B cell (primary cell): ENCODE measurements around the gene COBL. TPM values are rescaled to one million over a fixed set of nuclear protein-coding genes. Genes with fewer than 3 reads are reported as not detected.

Experiments used
- ATAC-seq: fragments of 200-7000 bp; cut with Tn5 transposase; one replicate; pipeline ENCODE4 v1.10.0; 2021; ENCODE audit warnings: low read depth, mild to moderate bottlenecking, moderate number of reproducible peaks, moderate library complexity
- CTCF ChIA-PET: fragments of 350-600 bp; sonication (Branson Sonifier 250); formaldehyde crosslinking; loops from one replicate; lab custom pipeline; 2021; ENCODE audit warnings: antibody characterized with exemption, inconsistent platforms; lab: Charles Lee
- POLR2A ChIA-PET: fragments of 350-600 bp; sonication (Branson Sonifier 250); formaldehyde crosslinking; loops from one replicate; lab custom pipeline; 2021; ENCODE audit warnings: antibody characterized with exemption; lab: Charles Lee
- DNase-seq: peaks from one replicate; pipeline ENCODE4 v3.0.0; 2013
- H2AFZ ChIP-seq: 2 replicates; pipeline ENCODE4 v1.6.1; 2012; ENCODE audit warnings: mild to moderate bottlenecking, low read depth, low read length; ENCODE audit not compliant: insufficient read depth, poor library complexity, severe bottlenecking
- H3K27ac ChIP-seq, 2 donors: 1 replicate in 1 of 2; 2 replicates in 1 of 2; pipeline ENCODE4 v1.5.1; 2012 to 2013; ENCODE audit warnings: low read length in 2 of 2, mild to moderate bottlenecking in 2 of 2, moderate library complexity in 1 of 2
- H3K27me3 ChIP-seq, 4 experiments: fragments of 200-600 bp in 1 of 4; sonication (generic) in 1 of 4; replicated peaks in 1 of 4; 1 replicate in 2 of 4; 2 replicates in 2 of 4; pipeline versions ENCODE4 v1.6.1 to v1.7.0; 2013 to 2016; ENCODE audit warnings: low read length in 3 of 4, mild to moderate bottlenecking in 2 of 4, mixed read lengths in 1 of 4, moderate library complexity in 1 of 4; ENCODE audit not compliant: insufficient read depth in 4 of 4, control insufficient read depth in 3 of 4; ENCODE audit errors: control extremely low read depth in 1 of 4
- H3K36me3 ChIP-seq, 2 experiments: replicated peaks in 1 of 2; 1 replicate in 1 of 2; 2 replicates in 1 of 2; pipeline versions ENCODE4 v1.6.1 to v1.7.1; 2013; ENCODE audit warnings: low read length in 1 of 2; ENCODE audit not compliant: insufficient read depth in 2 of 2, control insufficient read depth in 1 of 2; ENCODE audit errors: control extremely low read depth in 1 of 2, extremely low read depth in 1 of 2
- H3K4me1 ChIP-seq, 2 donors: fragments of 200-600 bp in 1 of 2; sonication (generic) in 1 of 2; 1 replicate in 1 of 2; 2 replicates in 1 of 2; pipeline versions ENCODE4 v1.5.1 to v1.6.1; 2013 to 2017; ENCODE audit warnings: low read length in 2 of 2; ENCODE audit not compliant: control insufficient read depth in 2 of 2, insufficient read depth in 2 of 2
- H3K4me2 ChIP-seq: replicated peaks from 2 replicates; pipeline ENCODE3; 2012; ENCODE audit warnings: mild to moderate bottlenecking, low read depth, low read length; ENCODE audit not compliant: poor library complexity, severe bottlenecking
- H3K4me3 ChIP-seq, 5 experiments: fragments of 200-600 bp in 1 of 5; sonication (generic) in 1 of 5; 1 replicate in 3 of 5; 2 replicates in 2 of 5; pipeline versions ENCODE4 v1.5.1 to v1.7.0; 2011 to 2016; ENCODE audit warnings: low read length in 4 of 5, mild to moderate bottlenecking in 4 of 5, low read depth in 2 of 5, control low read depth in 1 of 5, moderate library complexity in 1 of 5; ENCODE audit not compliant: insufficient read depth in 1 of 5; ENCODE audit errors: control extremely low read depth in 1 of 5, extremely low read depth in 1 of 5
- H3K79me2 ChIP-seq: fragments of 200-600 bp; sonication (generic); one replicate; pipeline ENCODE4 v1.6.0; 2016; ENCODE audit warnings: low read length; ENCODE audit not compliant: control insufficient read depth, insufficient read depth
- H3K9ac ChIP-seq: fragments of 200-600 bp; sonication (generic); 2 replicates; pipeline ENCODE4 v1.6.1; 2017; ENCODE audit warnings: mild to moderate bottlenecking, low read length, moderate library complexity
- H3K9me3 ChIP-seq, 3 donors: one replicate each; pipeline versions ENCODE4 v1.6.1 to v1.7.1; 2013; ENCODE audit warnings: low read length in 2 of 3; ENCODE audit not compliant: control insufficient read depth in 2 of 3, insufficient read depth in 1 of 3; ENCODE audit errors: control extremely low read depth in 1 of 3
- H4K20me1 ChIP-seq: 2 replicates; pipeline ENCODE4 v1.6.0; 2012; ENCODE audit warnings: mild to moderate bottlenecking, low read length; ENCODE audit not compliant: insufficient read depth, control insufficient read depth, poor library complexity, severe bottlenecking
- H3K27ac Mint-ChIP-seq: one replicate; pipeline ENCODE4 v1.8.0; 2021; ENCODE audit warnings: mixed read lengths
- H3K27me3 Mint-ChIP-seq: one replicate; pipeline ENCODE4 v1.8.0; 2021; ENCODE audit warnings: mixed read lengths
- H3K4me1 Mint-ChIP-seq: one replicate; pipeline ENCODE4 v1.8.0; 2021; ENCODE audit warnings: mixed read lengths
- H3K4me3 Mint-ChIP-seq: one replicate; pipeline ENCODE4 v1.8.0; 2021; ENCODE audit warnings: mixed read lengths
- H3K9me3 Mint-ChIP-seq: one replicate; pipeline ENCODE4 v1.8.0; 2022; ENCODE audit warnings: mixed read lengths; ENCODE audit not compliant: insufficient read depth
- EZH2 ChIP-seq: IDR thresholded peaks from 2 replicates; pipeline ENCODE4 v1.6.1; 2012; ENCODE audit warnings: borderline replicate concordance, low read depth, mild to moderate bottlenecking, moderate library complexity, low read length; ENCODE audit not compliant: insufficient read depth, poor library complexity, severe bottlenecking
- WGBS: methylation state at CpG from one replicate; pipeline ENCODE4 v1.1.5; 2013; ENCODE audit warnings: missing lambda C conversion rate; ENCODE audit not compliant: insufficient coverage; 5-methylcytosine and 5-hydroxymethylcytosine counted together
- intact Hi-C: fragments of 100-400 bp; cut with micrococcal nuclease; formaldehyde crosslinking; loops from one replicate; pipeline ENCODE4 v1.10.0; 2022
- polyA plus RNA-seq: library from polyadenylated mRNA; depleted of rRNA; stranded (reverse); fragments of >200 nt; gene quantifications from 2 replicates; pipeline ENCODE4 v1.2.3, GENCODE V29; 2012
- total RNA-seq, 2 donors: library from RNA; stranded (reverse); fragments of 120-200 nt in 1 of 2; gene quantifications; 1 replicate in 1 of 2; 2 replicates in 1 of 2; pipeline versions ENCODE4 v1.2.3 to v1.2.4, GENCODE V29; 2013 to 2022
- TF ChIP-seq, protein P1 (sequence below): fragments of 200-600 bp; IDR thresholded peaks from one replicate; pipeline ENCODE4 v1.8.0; 2022; ENCODE audit warnings: antibody characterized with exemption, mild to moderate bottlenecking

The COBL gene
- total and polyA plus RNA-seq, 2 donors (not counting 1 experiment from before 2014, with no cell fraction given) = not detected

DNA sequence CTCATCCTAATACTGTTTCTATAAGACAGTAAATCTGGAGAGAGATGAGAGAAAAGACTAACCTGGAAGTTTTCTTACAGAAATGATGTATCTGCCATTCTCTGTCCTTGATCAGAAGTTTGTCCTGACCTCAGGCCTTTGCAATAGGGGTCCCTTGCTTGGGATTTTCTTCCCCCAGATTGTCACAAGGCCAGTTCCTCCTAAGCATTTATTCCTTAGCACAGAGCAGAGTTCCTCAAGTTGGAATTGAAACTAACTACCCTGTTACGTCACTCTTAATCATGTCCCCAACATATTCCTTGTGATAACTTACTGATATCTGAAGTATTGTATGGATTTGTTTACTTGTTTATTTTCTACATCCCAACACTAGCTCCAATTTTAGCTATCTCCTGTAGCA is 202.1 kb downstream of the COBL start:
- H3K4me3 Mint-ChIP-seq = no peak overlapping the region
- DNase-seq (no peak), ATAC-seq (no peak)
- Histone ChIP-seq H3K4me3 (no peak overlapping the region), H3K9me3 (no peaks in the 10 kb centered on the region), H4K20me1 (no peaks in the 10 kb centered on the region), H3K9ac (no peak overlapping the region), H3K4me2 (no peak overlapping the region), H3K79me2 (no peaks in the 10 kb centered on the region), H3K27me3 (no peaks in the 10 kb centered on the region), H2AFZ (no peak overlapping the region), H3K4me1 (no peaks in the 10 kb centered on the region), H3K27ac (no peak overlapping the region), H3K36me3 (no peaks in the 10 kb centered on the region)
- no peaks in the 10 kb centered on the region for H3K27me3 Mint-ChIP-seq
- POLR2A ChIA-PET = no interaction called here
- TF ChIP-seq, protein P1, sequence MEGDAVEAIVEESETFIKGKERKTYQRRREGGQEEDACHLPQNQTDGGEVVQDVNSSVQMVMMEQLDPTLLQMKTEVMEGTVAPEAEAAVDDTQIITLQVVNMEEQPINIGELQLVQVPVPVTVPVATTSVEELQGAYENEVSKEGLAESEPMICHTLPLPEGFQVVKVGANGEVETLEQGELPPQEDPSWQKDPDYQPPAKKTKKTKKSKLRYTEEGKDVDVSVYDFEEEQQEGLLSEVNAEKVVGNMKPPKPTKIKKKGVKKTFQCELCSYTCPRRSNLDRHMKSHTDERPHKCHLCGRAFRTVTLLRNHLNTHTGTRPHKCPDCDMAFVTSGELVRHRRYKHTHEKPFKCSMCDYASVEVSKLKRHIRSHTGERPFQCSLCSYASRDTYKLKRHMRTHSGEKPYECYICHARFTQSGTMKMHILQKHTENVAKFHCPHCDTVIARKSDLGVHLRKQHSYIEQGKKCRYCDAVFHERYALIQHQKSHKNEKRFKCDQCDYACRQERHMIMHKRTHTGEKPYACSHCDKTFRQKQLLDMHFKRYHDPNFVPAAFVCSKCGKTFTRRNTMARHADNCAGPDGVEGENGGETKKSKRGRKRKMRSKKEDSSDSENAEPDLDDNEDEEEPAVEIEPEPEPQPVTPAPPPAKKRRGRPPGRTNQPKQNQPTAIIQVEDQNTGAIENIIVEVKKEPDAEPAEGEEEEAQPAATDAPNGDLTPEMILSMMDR = no peak
- no peak for TF ChIP-seq EZH2
- H3K9me3 Mint-ChIP-seq = peaks cover 3% of the 10 kb centered on the region
- CTCF ChIA-PET = no interaction called here
- WGBS = no CpG with 5 or more reads among the region's 1 CpG
- intact Hi-C loops = no loop called here
- H3K4me1 Mint-ChIP-seq = no peaks in the 10 kb centered on the region
- H3K27ac Mint-ChIP-seq = no peak overlapping the region

DNA sequence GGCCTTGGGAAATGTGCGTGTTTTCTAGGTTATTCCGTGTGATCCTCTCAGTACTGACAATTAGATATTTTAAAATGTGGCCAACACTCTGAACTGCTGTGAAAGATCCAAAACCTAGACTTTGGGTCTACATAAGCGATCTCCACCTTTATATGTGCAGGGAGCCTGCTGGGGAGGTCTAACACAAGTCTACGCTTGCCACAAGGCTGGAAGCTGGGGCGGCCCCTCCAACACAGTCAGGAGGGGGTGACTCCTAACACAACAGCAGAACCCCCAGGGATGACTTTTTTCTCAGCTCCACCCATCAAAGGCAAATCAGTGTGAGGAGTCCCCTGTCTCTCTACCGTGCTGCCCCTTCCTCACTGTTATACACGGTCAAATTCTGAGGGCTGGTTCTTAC is 202.6 kb downstream of the COBL start:
- H4K20me1 ChIP-seq = no peaks in the 10 kb centered on the region
- ChIA-PET CTCF (interaction anchor here (1.5 kb wide), 1 partner anchor 8 kb away, joined by 3 read pairs; no protein-coding TSS in a partner anchor), POLR2A (no interaction called here)
- no peak overlapping the region for H3K4me3 Mint-ChIP-seq
- H3K27ac Mint-ChIP-seq = no peak overlapping the region
- WGBS = 100% methylated on average over 3 of the region's 7 CpGs
- H3K4me2 ChIP-seq = no peak overlapping the region
- no peaks in the 10 kb centered on the region for H3K4me1 Mint-ChIP-seq
- no peak overlapping the region for H3K9ac ChIP-seq
- no peaks in the 10 kb centered on the region for H3K4me1 ChIP-seq
- H3K36me3 ChIP-seq = no peaks in the 10 kb centered on the region
- intact Hi-C loops = no loop called here
- H3K79me2 ChIP-seq = no peaks in the 10 kb centered on the region
- H3K9me3 ChIP-seq = no peaks in the 10 kb centered on the region
- peaks cover 3% of the 10 kb centered on the region for H3K9me3 Mint-ChIP-seq
- DNase-seq (no peak), ATAC-seq (no peak)
- no peaks in the 10 kb centered on the region for H3K27me3 ChIP-seq
- TF ChIP-seq, protein P1 = no peak
- no peak for TF ChIP-seq EZH2
- H3K4me3 ChIP-seq = no peak overlapping the region
- no peak overlapping the region for H2AFZ ChIP-seq
- no peak overlapping the region for H3K27ac ChIP-seq
- H3K27me3 Mint-ChIP-seq = no peaks in the 10 kb centered on the region
